ENCODE data around the gene WDR73. TPM values are rescaled to one million over a fixed set of nuclear protein-coding genes. Genes with fewer than 3 reads are reported as not detected.

WDR73 gene
- total and polyA plus RNA-seq, 10 of the 15 experiments (the other 5 are each of a cell fraction or from before 2014, with no cell fraction given) = 4.4 to 25.6 (median 16.3) TPM

- TF ChIP-seq E4F1 (IDR thresholded peaks at IDR 0.05; ENCODE audit: borderline replicate concordance, partially characterized antibody) (no peak), SP1 (IDR thresholded peaks at IDR 0.05; ENCODE audit: low read depth, low read length) (no peak), CBX5 (IDR thresholded peaks at IDR 0.05; ENCODE audit: low read depth) (no peak), SMARCA5 (IDR thresholded peaks at IDR 0.05) (peak; percentile 47; the same call in 1 of the 2 replicates), GATAD2B (conservative IDR thresholded peaks at IDR 0.05; ENCODE audit: low read depth) (peak; percentile 64; the same call in 1 of the 2 replicates), STAT3 (IDR thresholded peaks at IDR 0.05; ENCODE audit: low read depth, low read length) (no peak), IRF5 (IDR thresholded peaks at IDR 0.05; ENCODE audit: borderline replicate concordance) (no peak), BRCA1 (IDR thresholded peaks at IDR 0.05; ENCODE audit: low read depth, low read length) (no peak), NFYA (IDR thresholded peaks at IDR 0.05; ENCODE audit: borderline replicate concordance, low read depth, low read length) (no peak), CHD2 (IDR thresholded peaks at IDR 0.05; ENCODE audit: borderline replicate concordance, low read depth, low read length) (no peak), CBX3 (IDR thresholded peaks at IDR 0.05; ENCODE audit: borderline replicate concordance, low read depth) (no peak), KAT2A (conservative IDR thresholded peaks at IDR 0.05; ENCODE audit: control insufficient read depth, low read depth, low read length) (no peak), HDAC2 (IDR thresholded peaks at IDR 0.05) (no peak), EZH2 (IDR thresholded peaks at IDR 0.05; ENCODE audit: borderline replicate concordance, control insufficient read depth, low read depth, low read length) (no peak), HDGF (IDR thresholded peaks at IDR 0.05) (no peak), TCF7 (IDR thresholded peaks at IDR 0.05; ENCODE audit: borderline replicate concordance) (no peak), BACH1 (IDR thresholded peaks at IDR 0.05; ENCODE audit: borderline replicate concordance) (peak; percentile 58; the same call in 1 of the 2 replicates), ZNF622 (IDR thresholded peaks at IDR 0.05) (no peak), IRF4 (IDR thresholded peaks at IDR 0.05; ENCODE audit: low read depth, low read length) (no peak), CHD4 (IDR thresholded peaks at IDR 0.05) (no peak), MAX (IDR thresholded peaks at IDR 0.05; ENCODE audit: low read depth, low read length) (no peak), ATF3 (IDR thresholded peaks at IDR 0.05; ENCODE audit: borderline replicate concordance, extremely low read depth, low read depth, low read length) (no peak), SREBF2 (IDR thresholded peaks at IDR 0.05; ENCODE audit: low read length) (no peak), IKZF1 (conservative IDR thresholded peaks at IDR 0.05) (peak; percentile 69), EGR1 (IDR thresholded peaks at IDR 0.05; ENCODE audit: borderline replicate concordance in 1 of 2, low read depth in 2 of 2, low read length in 2 of 2) (peak in 1 of 2 experiments; percentile 14; a peak in 1 of 3 replicates), NFXL1 (IDR thresholded peaks at IDR 0.05; ENCODE audit: borderline replicate concordance) (0 out of 2 replicates have a peak, but pooled peaks have one; percentile 38), NR2C1 (IDR thresholded peaks at IDR 0.05) (no peak), ZNF384 (IDR thresholded peaks at IDR 0.05; ENCODE audit: borderline replicate concordance, low read depth, low read length) (no peak)
Measured at GRCh38 chr15:84633311-84634227, 20.5 kb downstream of the WDR73 start (continued).
